Middle frontal gyrus (tissue), 1 donor: ENCODE data around the gene PBXIP1.
A peak's percentile ranks its signal among the peaks of the same experiment; 100 is the strongest.

Source experiments
- DNase-seq: peaks from one replicate; pipeline ENCODE4 v3.0.0-alpha.2; 2015; ENCODE audit warnings: low spot score; ENCODE audit errors: extremely low spot score

PBXIP1 gene

DNA sequence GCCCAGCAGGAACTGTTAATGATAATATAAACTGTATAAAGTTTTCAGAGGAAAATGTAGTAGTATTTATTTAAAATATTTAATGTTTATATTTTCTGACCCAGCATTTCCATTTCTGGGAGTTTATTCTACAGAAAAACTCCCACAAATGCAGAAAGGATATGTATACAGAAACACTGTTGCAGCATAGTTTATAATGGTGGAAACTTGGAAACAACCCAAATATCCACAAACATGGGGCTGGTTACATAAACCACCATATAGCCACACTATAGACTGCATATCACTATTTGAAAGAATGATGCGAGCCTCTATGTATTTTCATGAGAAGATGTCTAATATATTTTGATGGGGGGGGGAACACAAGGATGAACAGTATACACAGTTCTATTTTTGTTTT, 54.3 kb downstream of the PBXIP1 start:
- DNase-seq, result no peak

DNA sequence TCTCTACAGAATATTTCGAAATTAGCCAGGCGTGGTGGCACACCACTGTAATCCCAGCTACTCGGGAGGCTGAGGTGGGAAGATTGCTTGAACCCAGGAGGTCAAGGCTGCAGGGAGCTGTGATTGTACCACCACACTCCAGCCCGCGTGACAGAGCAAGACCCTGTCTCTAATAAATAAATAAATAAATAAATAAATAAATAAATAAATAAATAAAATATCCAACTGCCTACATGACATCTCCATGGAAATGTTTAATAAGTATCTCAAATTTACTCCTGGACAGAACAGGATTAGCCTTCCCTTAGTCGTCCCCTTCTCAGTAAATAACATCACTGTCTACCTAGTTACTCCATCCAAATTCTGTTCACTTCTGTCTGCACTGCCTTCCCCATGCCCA, 56.9 kb downstream of the PBXIP1 start:
- DNase-seq, result no peak

DNA sequence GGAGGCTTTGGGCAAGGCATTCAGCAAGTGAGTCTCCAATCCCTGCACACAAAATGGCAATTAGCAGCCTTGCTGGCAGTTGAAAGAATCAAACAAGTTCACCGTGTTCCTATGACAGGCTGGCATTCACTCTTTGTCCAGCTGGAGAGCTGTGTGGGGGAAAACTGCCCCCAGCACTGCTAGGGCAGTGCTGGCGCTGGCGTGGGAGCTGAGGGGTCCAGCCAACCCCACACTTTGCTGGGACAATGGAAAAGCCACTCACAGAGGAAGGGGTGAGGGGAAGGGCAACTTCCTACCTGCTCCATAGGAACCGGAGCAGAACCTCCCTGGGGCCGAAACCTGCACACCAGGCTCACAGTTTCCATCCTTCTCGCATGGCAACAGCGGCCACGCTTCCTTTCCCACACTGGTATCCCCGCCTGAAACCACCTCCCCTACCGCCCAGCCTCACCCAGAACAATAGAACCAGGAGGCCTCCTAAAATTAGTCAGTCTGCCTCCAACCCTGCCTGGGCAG, 59.1 kb downstream of the PBXIP1 start:
- DNase-seq, result peak; percentile 10

DNA sequence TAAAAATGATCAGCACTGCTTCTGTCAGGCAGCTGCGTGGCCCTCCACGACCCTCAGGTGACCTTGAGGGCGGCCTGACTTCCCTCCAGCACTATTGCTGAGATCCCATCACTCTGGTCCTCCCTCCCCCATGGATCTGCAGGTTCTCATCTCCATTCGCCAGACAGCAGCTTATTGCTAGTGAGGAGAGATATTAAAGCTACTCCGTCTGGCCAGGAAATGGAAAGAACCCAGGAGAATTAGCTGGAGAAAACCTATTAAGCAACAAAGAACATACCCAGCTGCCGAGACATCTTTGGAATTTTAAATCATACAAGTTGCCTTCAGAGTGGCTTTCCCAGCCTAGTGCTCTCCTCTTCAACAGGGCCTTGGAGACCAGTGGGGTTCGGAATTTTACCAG, 60.1 kb downstream of the PBXIP1 start:
- no peak for DNase-seq
